DOHH2 (cell line): ENCODE measurements around the gene G6PD.

ENCODE experiments used
- CTCF ChIP-seq: fragments of 200-600 bp; sonication (generic); IDR thresholded peaks from one replicate; pipeline ENCODE4 v1.5.1; 2014; ENCODE audit warnings: antibody characterized with exemption, mild to moderate bottlenecking, low read depth, low read length; ENCODE audit not compliant: poor library complexity, severe bottlenecking
- EZH2phosphoT487 ChIP-seq: fragments of 200-600 bp; sonication (generic); IDR thresholded peaks from 2 replicates; pipeline ENCODE4 v1.6.1; 2017; ENCODE audit warnings: borderline replicate concordance, mild to moderate bottlenecking, antibody characterized with exemption, low read length, moderate library complexity, mixed read lengths

GRCh38 chrX:154513716-154514115 lies 32.9 kb downstream of the G6PD start:
- TF ChIP-seq CTCF: no peak
- no peak for TF ChIP-seq EZH2phosphoT487
